H54 (cell line): ENCODE measurements around the gene CD300E.

Source experiments
- DNase-seq: peaks from one replicate; pipeline ENCODE4 v3.0.0; 2011; ENCODE audit warnings: low spot score, mixed read lengths; ENCODE audit not compliant: insufficient read length
- FAIRE-seq: peaks from 3 replicates; lab custom pipeline; 2011; peaks lifted over from hg19 to GRCh38; lab: Jason Lieb, UNC
- POLR2A ChIP-seq: IDR thresholded peaks from 2 replicates; pipeline ENCODE4 v1.6.1; 2011; ENCODE audit warnings: low read depth, mild to moderate bottlenecking, low read length

The CD300E gene

GRCh38 chr17:74623693-74624093 lies at the start of gene CD300E:
Gene CD300E, minus strand, starts transcription at chr17:74623738. Its CDS starts 117 bp downstream, at chr17:74623621.
- TF ChIP-seq POLR2A, result no peak
- DNase-seq (no peak), FAIRE-seq (no peak)

GRCh38 chr17:74671031-74671771 lies 47.7 kb upstream of the CD300E start:
- TF ChIP-seq POLR2A, result no peak
- FAIRE-seq (no peak), DNase-seq (no peak)

DNA sequence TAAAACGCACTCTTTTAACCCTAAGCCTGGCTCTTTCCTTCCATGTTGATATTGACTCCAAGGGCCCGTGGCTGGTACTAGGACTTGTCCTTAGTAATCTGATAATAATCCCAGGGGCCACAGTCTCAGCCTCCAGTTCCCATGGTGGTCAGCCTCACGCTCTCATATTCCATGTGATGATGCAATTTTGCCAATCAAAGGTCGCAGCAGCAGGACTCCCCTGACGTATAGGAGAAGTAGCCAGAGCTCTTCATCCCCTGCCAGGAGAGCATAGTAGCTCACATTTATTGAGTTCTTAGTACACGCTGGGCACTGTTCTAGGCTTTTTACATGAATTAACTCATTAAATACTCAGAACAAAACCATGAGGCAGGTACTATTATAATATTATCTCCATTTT lies 46.8 kb upstream of the CD300E start:
- DNase-seq, result no peak
- TF ChIP-seq POLR2A, result no peak
- no peak for FAIRE-seq

GRCh38 chr17:74663561-74663960 lies 40.0 kb upstream of the CD300E start:
- DNase-seq, result no peak
- no peak for FAIRE-seq
- TF ChIP-seq POLR2A, result no peak

- DNase-seq (no peak), FAIRE-seq (no peak)
- TF ChIP-seq POLR2A, result no peak
Observed at GRCh38 chr17:74659889-74660288, 36.4 kb upstream of the CD300E start.

- no peak for TF ChIP-seq POLR2A
- no peak for DNase-seq
- no peak for FAIRE-seq
Observed at GRCh38 chr17:74658620-74659019, 35.1 kb upstream of the CD300E start.

DNA sequence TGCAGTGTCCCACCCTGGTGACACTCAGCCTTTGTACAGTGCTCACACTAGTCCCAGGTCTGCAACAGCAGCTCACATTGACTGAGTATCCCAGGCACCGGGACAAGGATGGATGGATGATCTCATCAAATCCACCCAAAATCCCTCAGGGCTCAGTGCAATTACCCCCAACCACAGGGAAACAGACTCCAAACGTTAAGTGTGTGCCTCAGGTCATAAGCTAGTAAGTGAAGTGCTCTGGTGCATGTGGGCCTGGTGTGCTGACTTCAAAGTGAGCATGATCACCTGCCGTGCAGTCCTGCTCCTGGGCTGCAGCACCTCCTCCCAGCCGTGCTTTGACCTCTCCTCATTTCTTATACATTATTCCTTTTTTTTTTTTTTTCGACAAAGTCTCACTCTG lies 31.2 kb upstream of the CD300E start:
- DNase-seq (no peak), FAIRE-seq (no peak)
- TF ChIP-seq POLR2A, result no peak

GRCh38 chr17:74652020-74652419 lies 28.5 kb upstream of the CD300E start:
- FAIRE-seq (no peak), DNase-seq (no peak)
- TF ChIP-seq POLR2A, result no peak

GRCh38 chr17:74649909-74650308 lies 26.4 kb upstream of the CD300E start:
- DNase-seq, result no peak
- no peak for FAIRE-seq
- TF ChIP-seq POLR2A, result no peak

GRCh38 chr17:74647871-74648672 lies 24.5 kb upstream of the CD300E start:
- no peak for TF ChIP-seq POLR2A

DNA sequence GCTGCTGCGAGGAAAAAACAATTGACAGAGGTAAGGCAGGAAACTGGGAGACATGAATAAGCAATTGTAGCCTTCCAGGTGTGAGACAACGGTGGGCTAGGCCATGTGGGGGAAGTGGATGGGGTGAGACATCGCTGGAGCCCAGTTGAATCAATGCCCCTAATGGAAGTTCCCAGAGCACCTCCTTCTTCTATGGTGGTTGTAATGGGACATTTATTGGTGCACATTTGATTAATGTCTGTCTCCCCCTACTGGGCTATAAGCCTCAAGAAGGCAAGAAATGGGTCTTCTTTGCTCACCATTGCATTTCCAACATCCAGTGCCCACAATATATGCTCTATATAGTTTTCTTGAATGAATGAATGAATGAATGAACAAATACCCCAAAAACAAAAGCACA lies 22.7 kb upstream of the CD300E start:
- TF ChIP-seq POLR2A, result no peak
- FAIRE-seq (no peak), DNase-seq (peak; percentile 30)

More at GRCh38 chr17:74647871-74648672, 24.5 kb upstream of the CD300E start:
- FAIRE-seq (no peak), DNase-seq (no peak)

DNA sequence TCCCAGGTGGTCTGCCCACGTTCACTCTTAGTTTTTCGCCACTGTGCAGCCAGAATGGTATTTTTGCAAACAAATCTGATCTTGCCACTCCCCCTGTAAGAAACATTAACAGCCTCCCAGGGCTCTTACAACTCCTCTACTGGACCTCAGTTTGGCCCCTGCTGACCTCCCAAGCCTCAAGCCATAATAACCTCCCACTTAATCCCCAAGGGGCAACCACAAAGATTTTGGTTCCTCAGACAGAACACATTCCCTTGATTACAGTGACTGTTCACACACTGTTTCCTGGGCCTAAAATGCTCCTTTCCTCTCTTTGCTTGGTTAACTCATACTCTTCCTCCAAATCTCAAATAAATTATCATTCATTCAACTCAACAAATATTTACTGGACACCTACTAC lies 21.5 kb upstream of the CD300E start:
- no peak for DNase-seq
- no peak for FAIRE-seq
- TF ChIP-seq POLR2A, result no peak

GRCh38 chr17:74644419-74644818 lies 20.9 kb upstream of the CD300E start:
- DNase-seq (no peak), FAIRE-seq (no peak)
- no peak for TF ChIP-seq POLR2A

GRCh38 chr17:74643826-74644225 lies 20.3 kb upstream of the CD300E start:
- no peak for FAIRE-seq

More at GRCh38 chr17:74643826-74644225, 20.3 kb upstream of the CD300E start:
- no peak for TF ChIP-seq POLR2A
- no peak for DNase-seq
